Hematopoietic multipotent progenitor cell treated with erythropoietin and hydrocortisone succinate and interleukin-3 and kit ligand, for 17 days (in vitro differentiated cells): ENCODE measurements around the gene NXPH3.
A peak's percentile ranks its signal among the peaks of the same experiment; 100 is the strongest.
"Not testable (repeated sequence)": the region's sequence is repeated elsewhere in the genome, so short reads cannot be mapped to it uniquely, and the experiment has no call there.

Experiments used
- DNase-seq: peaks from one replicate; pipeline ENCODE4 v3.0.0-alpha.2; 2015; ENCODE audit warnings: low spot score

NXPH3 gene

GRCh38 chr17:49575679-49576087 is at the start of gene NXPH3:
TSS of gene NXPH3 (plus strand) at chr17:49575871. CDS start at chr17:49576220, 349 bp downstream.
- DNase-seq, result peak; percentile 59

DNA sequence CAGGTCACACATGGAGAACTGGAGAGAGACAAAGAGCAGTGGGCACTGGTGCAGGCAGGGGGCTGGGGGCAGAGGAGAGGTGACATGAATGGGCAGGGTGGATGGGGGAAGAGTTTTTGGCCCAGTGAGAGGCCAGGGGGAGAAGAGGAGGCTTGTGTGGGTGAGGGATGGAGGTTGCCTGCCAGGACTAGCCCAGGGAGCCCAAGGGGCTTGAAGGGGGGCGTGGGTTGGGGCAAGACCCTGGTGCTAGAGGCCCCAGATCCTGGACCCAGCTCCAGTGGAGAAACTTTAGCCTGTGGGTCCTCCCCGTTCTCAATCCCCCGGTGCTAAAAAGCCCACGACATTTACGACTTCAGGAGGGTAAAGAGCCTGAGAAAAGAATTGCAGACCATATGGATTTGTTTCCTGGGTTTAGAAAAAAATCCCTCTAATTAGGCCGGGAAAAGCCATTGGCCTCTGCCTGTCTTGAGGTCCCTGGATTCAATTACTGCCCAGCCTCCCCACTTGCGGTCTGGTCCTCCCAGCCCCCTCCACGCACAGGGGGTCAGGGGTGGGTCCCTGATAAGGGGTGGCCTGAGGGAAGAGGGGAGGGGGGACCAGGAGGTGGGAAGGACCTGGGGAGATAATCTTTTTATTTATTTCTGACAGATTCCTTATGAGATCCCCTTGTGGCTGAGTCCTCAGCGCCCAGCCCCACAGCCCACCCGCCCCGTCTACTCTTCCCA is 47.6 kb upstream of the NXPH3 start:
- DNase-seq, result no peak

DNA sequence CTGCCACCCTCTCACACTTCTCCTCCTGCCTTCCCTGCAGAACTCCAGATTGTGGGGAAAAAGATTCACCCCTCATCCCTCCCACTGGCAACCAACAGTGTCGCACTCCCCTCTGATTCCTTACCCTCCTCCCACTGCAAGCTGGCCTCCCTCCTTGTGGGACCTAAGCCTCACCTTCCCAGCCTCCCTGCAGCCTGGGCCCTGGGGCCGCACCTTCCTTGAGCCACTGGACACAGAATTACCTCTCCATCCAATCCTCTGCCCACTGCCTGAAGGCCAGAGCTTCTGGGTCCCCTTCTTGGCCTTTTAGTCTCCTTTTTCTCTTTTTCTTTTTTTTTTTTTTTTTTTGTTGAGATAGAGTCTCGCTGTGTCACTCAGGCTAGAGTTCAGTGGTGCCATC is 46.7 kb upstream of the NXPH3 start:
- no peak for DNase-seq

DNA sequence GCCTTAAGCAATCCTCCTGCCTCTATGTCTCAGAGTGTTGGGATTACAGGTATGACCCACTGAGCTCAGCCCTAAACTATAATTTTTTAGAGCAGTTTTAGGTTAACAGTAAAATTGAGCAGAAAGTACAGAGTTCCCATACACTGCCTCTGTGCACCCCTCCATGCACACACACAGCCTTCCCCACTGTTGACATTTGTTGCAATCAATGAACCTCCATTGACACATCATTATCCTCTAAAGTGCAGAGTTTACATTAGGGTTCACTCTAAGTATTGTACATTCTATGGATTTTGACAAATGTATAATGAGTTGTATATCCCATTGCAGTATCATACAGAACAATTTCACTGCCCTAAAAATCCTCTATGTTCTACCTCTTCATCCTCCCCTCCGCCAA is 45.6 kb upstream of the NXPH3 start:
- DNase-seq, result no peak

DNA sequence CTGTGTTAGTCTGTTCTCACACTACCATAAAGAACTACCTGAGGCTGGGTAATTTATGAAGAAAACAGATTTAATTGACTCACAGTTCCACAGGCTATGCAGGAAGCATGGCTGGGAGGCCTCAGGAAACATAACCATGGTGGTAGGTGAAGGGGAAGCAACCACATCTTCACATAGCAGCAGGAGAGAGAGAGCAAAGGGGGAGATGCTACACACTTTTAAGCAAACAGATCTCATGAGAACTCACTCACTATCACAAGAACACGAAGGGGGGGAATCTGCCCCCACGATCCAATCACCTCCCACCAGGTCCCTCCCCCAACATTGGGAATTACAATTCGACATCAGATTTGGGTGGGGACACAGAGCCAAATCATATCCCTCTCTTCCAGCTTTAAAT is 31.8 kb upstream of the NXPH3 start:
- no peak for DNase-seq

DNA sequence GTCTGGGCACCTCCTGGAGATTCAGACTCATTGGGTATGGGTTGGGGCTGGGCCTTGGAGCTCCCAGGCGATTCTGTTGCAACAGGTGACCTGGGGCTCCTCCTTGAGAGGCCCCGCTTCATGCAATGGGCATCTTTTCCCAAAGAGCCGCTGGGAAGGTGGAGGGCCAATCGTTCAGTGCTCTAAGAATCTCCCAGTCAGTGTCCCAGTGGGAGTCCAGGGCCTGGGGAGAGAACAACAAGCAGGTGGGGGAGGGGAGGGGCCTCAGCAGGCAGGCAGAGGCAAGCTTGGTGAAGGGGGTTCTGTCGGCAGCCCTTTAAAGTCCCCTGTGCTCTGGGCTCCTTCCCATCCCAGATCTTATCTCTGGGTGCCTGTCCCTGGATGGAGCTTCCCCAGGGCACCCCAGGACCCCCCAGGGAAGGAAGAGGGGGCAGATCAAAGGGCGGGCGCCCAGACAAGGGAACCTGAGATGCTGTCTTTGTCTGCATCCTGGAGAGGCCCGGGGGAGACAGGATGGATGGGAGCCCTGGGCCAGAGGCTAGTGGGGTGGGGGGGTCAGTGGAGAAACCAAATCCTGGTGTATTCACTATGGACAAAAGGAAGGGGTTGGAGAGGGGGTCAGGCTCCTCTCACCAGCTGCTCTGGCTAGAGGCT is 30.5 kb upstream of the NXPH3 start:
- no peak for DNase-seq

DNA sequence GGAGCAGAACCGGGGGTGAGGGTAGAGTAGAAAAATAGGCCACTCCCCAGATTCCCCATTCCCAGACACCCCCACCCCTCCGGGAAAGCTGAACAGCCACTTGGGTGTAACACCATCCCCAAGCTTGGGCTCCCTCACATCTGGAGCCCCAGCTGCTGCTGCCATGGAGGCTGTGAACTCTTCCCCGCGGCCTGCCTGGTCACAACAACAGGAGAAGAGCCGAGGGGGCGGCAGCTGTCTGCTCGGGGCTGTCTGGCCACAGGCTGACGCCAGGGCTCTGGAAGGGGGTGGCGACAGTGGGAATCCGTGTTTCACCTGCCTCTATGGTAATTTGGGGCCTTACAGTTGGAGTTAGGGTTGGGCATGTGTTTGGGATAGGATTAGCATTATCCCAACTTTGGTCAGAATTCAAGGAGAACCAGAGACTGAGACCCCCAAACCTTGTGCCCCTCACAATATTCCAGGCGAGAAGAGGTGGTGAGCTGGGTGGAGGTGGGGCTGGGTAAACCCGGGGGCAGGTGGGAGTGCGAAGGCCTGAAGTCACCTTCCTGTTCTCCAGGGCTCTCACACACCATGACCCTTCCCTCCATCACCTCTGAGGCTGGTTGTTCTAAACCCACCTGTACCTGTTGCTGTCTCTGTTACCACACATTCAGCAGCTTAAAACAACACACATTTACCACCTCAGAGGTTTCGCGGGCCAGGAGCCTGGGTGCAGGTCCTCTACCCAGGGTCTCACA is 29.7 kb upstream of the NXPH3 start:
- DNase-seq, result no peak

- DNase-seq, result no peak
Measured at GRCh38 chr17:49546546-49547535, 28.8 kb upstream of the NXPH3 start.

GRCh38 chr17:49547566-49547965 is 28.1 kb upstream of the NXPH3 start:
- no peak for DNase-seq

- no peak for DNase-seq
Measured at GRCh38 chr17:49548051-49548505, 27.6 kb upstream of the NXPH3 start.

- no peak for DNase-seq
Measured at GRCh38 chr17:49548506-49549310, 27.0 kb upstream of the NXPH3 start.

DNA sequence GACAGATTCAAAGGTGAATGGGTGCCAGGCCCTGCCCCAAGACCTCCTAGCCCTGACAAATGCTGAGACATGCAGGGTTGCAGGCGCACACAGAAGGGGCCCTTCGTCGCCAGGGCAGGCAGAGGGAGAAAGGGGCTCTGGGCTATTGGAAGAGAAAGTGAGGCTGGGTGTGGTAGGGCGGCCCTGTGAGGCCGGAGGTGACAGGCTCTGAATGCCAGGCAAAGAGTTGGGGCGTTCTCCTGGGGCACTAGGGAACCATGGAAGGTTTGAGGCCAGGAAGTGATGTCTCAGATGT is 26.4 kb upstream of the NXPH3 start:
- no peak for DNase-seq

DNA sequence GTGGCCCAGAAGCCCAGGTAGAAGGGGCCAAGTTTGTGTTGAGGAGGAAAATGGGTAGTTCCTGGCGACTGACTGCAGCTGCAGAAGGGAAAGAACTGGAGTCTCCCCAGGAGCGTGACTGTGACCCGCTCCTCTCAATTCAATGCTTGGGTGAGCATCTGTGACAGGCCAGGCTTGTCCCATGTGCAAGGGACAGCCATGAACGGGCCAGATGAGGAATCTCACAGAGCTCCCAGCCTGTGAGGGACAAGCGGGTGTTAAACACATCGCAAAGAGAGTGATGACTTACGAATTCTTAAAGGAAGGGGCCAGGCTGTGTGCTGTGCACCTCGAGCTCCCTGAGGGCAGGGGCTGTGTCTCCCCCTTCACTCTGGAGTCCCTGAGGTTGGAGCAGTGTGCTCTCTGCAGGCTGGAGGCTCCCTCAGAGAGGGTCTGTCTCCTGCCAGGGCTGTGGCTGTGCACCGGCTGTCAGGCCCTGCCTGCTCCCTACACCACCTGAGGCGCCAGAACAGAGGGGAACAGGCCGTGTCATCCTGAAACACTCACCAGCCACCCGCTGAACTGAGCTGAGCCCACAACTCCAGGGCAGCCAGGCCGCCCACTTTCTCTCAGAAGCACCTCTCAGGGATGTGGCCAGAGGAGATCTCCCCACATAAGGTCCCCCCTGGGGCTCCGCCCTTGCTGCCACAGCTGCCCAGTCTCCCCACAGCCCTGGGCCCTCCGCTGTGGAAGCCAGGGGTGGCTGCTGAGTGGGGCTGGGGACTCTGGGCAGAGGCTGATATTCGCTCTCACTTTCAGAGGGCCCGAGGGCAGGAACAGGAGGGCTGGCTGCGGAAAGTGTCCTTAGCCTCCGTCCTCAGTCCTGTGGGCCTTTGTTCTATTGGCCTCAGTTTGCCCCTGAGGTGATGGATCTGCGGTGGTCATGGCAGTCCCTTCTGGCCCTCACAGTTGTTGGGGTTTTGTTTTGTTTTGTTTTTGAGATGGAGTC is 25.7 kb upstream of the NXPH3 start:
- no peak for DNase-seq

DNA sequence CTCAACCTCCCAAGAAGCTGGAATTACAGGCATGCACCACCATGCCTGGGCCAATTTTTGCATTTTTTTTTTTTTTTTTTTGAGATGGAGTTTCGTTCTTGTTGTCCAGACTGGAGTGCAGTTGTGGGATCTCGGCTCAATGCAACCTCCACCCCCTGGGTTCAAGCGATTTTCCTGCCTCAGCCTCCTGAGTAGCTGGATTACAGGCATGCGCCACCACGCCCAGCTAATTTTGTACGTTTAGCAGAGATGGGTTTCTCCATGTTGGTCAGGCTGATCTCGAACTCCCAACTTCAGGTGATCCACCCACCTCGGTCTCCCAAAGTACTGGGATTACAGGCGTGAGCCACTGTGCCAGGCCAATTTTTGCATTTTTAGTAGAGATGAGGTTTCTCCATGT is 24.9 kb upstream of the NXPH3 start:
- DNase-seq, result not testable (repeated sequence)

GRCh38 chr17:49551221-49552069 is 24.2 kb upstream of the NXPH3 start:
- no peak for DNase-seq

DNA sequence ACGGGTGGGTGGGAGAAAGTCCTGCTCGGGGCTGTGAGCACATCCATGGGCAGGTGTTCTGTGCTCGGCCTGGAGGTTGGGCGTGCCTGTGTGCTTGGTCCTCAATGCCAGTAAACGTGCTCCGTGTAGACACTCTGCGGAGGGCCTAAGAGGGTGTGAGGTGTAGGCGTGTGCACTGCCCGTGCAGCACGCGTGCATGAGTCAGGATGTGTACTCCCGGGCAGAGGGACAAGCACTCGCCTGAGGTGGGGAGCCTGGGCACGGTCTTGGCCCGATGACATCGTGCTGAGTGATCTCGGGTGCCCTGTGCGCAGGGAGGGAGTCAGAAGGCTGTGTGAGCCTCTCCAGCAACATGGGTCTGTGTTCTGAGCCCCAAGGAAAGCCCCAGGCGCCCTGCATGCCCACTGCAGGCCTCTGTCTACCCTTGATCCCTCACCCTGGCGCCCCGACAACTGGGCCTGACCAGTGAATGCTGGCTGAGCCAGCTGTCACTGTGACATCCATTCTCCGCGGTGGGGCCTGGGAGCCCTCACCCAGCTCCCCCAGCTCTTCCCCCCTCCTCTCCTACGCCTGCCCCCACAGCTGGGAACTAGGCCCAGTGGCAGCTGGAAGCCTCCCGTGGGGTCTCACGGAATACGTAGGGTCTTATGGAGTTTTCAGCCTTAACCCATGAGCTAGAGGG is 23.5 kb upstream of the NXPH3 start:
- DNase-seq, result no peak

GRCh38 chr17:49553676-49554335 is 21.9 kb upstream of the NXPH3 start:
- no peak for DNase-seq
